Measurements from ENCODE around the gene SLCO2B1.
"Not testable (repeated sequence)": the region's sequence is repeated elsewhere in the genome, so short reads cannot be mapped to it uniquely, and the experiment has no call there.

The SLCO2B1 gene, protein sequence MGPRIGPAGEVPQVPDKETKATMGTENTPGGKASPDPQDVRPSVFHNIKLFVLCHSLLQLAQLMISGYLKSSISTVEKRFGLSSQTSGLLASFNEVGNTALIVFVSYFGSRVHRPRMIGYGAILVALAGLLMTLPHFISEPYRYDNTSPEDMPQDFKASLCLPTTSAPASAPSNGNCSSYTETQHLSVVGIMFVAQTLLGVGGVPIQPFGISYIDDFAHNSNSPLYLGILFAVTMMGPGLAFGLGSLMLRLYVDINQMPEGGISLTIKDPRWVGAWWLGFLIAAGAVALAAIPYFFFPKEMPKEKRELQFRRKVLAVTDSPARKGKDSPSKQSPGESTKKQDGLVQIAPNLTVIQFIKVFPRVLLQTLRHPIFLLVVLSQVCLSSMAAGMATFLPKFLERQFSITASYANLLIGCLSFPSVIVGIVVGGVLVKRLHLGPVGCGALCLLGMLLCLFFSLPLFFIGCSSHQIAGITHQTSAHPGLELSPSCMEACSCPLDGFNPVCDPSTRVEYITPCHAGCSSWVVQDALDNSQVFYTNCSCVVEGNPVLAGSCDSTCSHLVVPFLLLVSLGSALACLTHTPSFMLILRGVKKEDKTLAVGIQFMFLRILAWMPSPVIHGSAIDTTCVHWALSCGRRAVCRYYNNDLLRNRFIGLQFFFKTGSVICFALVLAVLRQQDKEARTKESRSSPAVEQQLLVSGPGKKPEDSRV

DNA sequence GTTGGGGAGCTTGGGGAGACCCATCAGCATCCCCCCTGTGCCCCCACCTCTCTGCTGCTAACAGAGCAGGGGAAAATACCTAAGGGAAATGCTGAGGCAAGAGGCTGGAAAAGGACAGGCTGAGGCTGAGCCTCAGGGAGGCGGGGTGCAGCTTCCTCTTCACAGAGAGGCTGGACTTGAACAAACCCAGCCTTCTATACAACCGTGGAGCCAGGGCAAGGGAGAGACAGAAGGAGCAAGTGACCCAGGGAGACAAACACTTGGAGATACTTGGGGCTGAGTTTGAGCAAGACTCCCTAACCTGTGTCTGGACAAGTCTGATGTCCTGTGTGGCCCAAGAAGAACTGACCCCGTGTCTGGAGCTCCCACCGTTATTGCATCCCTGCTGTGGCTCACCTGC is at the start of gene SLCO2B1:
TSS of gene SLCO2B1 (plus strand) at position 229 of the 400 bp plus-strand sequence. CDS start 275 bp downstream, outside the sequence.
- FAIRE-seq (no peak), DNase-seq (ENCODE audit: extremely low spot score, insufficient read length, low read depth) (no peak)

DNA sequence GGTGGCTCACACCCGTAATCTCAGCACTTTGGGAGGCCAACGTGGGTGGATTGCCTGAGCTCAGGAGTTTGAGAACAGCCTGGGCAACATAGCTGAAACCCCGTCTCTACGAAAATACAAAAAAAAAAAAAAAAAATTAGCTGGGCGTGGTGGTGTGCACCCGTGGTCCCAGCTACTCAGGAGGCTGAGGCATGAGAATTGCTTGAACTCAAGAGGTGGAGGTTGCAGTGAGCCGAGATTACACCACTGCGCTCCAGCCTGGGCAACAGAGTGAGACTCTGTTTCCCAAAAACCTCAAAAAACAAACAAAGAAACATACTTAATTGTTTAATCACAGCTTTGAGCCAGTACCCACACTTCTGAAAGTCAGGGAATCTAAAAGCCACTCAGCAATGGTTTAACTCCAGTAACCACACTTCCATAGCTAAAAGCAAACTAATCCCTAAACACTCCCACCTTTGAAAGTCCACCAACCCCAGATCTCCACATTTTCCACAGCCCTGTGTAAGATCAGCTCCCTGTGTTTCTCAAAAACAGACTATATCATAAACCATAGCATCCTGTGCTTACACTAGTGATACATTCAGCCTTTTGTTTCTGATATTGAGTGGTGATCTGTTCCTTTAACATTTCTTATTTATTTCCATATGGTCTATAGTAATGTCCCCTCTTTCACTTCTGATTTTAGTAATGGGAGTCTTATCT is 49.3 kb upstream of the SLCO2B1 start:
- peak; percentile 5 for FAIRE-seq
- no peak for DNase-seq (ENCODE audit: extremely low spot score, insufficient read length, low read depth)

DNA sequence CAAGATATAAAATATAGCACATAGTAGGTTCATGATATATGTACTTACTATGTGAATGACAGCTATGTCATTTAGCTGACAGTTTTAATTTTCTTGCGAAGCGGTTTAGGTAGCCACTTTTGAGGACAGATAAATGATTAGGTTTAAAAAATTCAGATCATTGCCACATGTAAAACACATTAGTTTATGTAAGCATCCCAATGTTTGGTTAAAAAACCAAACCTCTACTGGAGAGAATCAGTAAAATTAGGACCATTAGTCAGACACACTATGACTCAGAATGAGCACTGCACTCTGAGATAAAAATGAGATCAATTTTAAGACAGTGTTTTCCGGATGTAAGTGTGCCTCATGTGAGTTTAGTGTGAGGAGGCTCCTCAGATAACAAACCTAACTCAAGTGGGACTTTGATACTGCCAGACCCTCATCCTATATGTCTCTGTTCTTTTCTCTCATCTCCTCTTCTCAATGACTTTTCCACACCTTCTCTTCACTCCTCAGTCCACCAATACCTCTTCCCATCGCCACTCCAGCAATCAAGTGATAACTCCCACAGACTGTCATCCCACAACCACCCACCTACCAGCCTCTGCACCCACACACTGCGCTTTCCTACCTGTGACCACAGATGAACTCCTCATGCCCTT is 47.4 kb upstream of the SLCO2B1 start:
- peak; percentile 5 for FAIRE-seq

DNA sequence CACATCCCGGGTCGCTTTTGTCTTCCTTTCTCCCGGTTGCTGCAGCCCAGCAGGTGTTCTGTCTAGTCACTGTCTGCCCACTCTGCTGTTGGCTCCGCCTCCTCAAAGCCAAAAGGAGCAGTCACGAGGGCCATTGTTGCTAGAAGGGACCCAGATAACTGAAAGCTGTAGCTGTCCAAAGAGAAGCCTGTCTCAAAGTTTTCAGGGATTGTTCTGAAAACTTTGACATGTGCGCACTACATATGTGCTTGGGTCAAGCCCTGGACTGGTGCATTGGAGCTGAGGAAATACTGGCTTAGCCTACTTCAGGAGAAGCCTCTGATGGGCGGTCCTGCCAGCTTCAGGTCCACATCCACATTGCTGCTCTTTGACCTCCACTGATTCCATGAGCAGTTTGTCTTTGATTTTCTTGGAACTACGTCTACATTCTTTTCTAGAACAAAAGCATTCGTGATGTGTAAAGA is 45.4 kb upstream of the SLCO2B1 start:
- DNase-seq (ENCODE audit: extremely low spot score, insufficient read length, low read depth) = no peak
- no peak for FAIRE-seq

More for the DNA sequence above, 47.4 kb upstream of the SLCO2B1 start:
- DNase-seq (ENCODE audit: extremely low spot score, insufficient read length, low read depth) = no peak

DNA sequence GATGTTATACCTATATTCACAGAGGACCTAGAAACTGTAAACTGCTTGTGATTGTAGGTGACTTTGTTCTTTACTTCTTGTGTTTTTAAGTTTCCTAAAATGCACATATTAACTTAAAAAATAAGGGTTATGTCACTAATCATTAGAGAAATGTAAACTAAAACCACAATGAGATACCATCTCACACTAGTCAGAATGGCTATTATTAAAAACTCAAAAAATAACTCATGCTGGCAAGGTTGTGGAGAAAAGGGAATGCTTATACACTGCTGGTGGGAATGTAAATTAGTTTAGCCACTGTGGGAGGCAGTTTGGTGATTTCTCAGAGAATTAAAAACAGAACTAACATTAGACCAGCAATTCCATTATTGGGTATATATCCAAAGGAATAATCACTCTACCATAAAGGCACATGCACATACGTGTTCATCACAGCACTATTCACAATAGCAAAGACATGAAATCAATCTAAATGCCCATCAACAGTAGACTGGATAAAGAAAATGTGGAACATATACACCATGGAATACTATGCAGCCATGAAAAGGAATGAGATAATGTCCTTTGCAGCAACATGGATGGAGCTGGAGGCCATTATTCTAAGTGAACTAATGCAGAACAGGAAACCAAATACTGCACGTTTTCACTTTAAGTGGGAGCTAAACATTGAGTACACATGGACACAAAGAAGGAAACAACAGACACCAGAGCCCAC is 44.8 kb upstream of the SLCO2B1 start:
- not testable (repeated sequence) for FAIRE-seq; DNase-seq (ENCODE audit: extremely low spot score, insufficient read length, low read depth)

DNA sequence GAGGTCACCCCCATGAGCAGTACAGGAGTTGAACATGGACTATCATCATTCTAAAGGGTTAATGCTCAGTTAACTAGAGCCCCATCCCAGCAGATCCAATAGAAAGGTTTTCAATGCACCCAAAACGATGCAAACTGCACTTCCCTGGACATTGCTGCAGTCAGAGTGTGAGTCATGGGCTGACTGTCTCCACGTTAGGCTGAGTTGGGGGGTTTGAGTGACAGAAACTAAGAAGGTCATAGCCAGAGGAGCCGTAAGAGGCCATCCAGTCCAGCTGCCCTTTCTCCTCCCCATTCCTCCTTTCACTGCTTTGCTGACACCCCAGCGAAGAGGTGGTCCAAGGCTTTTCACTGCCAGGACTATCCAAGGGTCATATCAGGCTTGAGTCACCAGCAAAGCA is 43.7 kb upstream of the SLCO2B1 start:
- FAIRE-seq (no peak), DNase-seq (ENCODE audit: extremely low spot score, insufficient read length, low read depth) (no peak)

DNA sequence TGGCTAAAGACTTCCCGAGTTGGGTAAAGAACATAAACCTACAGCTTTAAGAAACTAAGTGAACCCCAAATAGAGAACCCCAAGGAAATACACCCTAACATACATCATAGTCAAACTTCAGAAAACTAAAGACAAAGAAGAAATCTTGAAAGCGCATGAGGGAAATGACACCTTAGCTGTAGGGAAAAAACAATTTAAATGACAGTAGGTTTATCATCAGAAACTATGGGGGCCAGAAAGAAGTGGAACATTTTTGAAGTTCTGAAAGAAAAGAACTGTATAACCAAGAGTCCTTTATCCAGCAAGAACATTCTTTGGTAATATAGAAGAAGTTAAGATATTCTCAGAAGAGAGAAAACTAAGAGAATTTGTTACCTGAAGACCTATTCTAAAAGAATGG is 38.7 kb upstream of the SLCO2B1 start:
- DNase-seq (ENCODE audit: extremely low spot score, insufficient read length, low read depth) = no peak
- no peak for FAIRE-seq

DNA sequence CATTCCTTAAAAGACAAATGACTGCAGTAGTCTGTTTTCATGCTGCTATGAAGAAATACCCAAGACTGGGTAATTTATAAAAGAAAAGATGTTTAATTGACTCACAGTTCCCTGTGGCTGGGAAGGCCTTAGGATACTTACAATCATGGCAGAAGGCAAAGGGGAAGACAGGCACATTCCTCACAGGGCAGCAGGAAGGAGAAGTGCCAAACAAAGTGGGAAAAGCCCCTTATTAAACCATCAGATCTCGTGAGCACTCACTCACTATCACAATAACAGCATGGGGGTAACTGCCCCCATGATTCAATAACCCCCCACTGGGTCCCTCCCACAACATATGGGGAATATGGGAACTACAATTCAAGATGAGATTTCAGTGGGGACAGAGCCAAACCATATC is 37.9 kb upstream of the SLCO2B1 start:
- DNase-seq (ENCODE audit: extremely low spot score, insufficient read length, low read depth) = no peak
- FAIRE-seq = no peak

DNA sequence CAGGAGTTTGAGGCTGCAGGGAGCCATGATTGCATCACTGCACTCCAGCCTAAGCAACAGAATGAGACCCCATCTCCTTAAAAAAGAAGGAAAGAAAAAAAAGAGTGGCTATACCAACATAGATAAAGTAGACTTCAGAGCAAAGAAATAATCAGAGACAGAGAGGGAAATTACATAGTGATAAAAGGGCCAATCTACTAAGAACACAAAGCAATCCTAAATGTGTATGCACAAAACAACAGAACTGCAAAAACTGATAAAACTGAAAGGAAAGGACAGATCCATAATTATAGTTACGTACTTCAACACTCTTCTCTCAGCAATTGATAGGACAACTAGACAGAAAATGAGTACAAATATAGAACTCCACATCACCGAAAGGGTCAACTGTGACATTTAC is 36.4 kb upstream of the SLCO2B1 start:
- FAIRE-seq (no peak), DNase-seq (ENCODE audit: extremely low spot score, insufficient read length, low read depth) (no peak)

DNA sequence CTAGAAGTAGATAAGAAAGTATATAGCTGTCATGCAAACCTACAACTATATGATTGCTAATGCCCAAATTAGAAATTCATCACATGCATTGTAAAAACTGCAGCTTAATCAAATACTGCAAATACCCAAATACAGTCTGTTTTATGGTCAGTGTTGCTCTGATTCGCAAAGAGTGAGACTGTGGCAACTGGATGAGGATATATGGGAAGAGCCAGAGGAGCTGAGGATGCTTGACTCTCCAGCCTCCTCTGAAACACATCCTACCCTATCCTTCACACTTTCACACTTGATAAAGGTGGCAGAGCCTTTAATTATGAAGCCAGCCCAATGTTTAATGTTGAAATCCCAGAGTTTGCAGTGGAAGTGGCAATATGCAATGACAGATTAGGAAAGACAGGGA is 32.3 kb upstream of the SLCO2B1 start:
- no peak for FAIRE-seq
- DNase-seq (ENCODE audit: extremely low spot score, insufficient read length, low read depth) = no peak

DNA sequence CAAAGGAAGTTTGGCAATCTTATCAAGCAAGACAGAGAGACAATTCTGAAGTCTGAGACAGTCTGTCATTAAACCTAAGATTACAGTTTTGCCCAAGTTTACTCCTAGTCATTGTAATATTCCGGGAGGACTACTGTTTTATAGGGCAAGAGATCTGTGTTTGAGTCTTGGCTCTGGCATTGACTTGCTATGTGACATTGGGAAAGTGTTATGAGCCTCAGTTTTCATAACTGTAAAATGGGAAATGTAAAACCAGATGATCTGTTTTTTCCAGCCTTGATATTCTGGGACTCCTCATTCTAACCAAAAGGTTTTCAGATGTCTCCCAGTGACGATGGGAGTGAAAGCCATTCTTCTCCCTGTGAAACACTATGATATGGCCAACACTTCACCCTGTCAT is 24.3 kb upstream of the SLCO2B1 start:
- DNase-seq (ENCODE audit: extremely low spot score, insufficient read length, low read depth) (no peak), FAIRE-seq (no peak)

DNA sequence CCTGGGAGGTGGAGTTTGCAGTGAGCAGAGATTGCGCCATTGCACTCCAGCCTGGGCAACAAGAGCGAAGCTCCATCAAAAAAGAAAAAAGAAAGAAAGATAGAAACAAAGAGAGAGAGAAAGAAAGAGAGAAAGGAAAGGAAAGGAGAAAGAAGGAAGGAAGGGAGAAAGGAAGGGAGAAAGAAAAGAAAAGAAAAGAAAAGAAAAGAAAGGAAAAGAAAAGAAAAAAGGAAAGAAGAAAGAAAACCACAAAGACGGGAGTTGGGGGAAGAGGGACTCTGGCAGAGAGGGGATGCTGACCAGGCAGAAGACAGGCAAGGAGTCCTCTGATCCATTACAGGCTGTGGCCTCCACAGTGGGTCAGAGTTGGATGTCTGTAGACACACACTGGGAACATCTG is 18.8 kb upstream of the SLCO2B1 start:
- no peak for FAIRE-seq

DNA sequence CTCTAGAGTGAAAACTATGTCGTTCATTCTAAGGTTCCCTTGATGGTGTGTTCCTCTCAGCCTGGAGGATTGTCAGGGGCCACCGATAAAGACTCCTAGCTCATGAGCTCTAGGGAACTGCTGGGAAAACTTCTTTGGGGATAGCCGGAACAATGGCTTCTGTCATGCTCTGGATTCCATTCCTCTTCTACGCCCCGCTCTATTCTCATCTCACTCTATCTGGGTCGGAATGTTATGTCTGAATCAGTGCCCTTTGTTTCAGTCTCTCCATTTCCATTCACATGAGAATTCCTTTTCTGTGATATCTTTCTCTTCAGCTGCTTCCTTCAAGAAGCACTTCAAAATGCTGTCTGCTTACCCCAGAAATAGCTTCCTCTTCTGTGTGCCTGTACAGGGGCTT is 16.9 kb upstream of the SLCO2B1 start:
- DNase-seq (ENCODE audit: extremely low spot score, insufficient read length, low read depth) = no peak
- no peak for FAIRE-seq

More for the DNA sequence above, 18.8 kb upstream of the SLCO2B1 start:
- no peak for DNase-seq (ENCODE audit: extremely low spot score, insufficient read length, low read depth)

DNA sequence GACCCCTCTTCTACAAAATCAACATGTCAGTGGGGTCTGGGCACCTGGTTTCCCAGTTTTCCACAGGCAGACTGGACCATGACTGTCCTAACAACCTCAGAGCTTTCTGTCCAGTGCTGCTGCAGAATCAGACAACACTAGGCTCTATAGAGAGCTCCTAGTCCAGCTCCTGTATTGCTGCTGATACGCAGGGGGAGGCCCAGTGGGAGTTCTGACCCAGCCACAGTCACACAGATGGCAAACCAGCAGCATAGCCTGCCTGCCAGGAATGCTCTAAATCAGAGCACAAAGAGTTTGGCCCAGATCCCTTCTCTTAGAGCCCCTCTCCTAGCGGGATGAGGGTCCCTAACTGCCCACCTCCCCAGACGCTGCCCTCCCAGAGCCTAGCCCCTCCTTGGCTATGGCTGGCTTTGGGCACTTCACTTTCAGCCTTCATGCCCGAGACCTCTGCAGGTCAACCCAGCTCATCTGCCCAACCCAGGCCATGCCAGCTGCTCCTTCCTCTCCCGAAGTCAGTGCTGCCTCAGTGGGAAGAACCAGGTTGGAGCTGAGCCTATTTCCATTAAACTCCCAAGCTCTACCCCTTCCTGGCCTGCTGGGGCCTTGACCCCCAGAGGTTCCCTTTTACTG is 15.8 kb upstream of the SLCO2B1 start:
- DNase-seq (ENCODE audit: extremely low spot score, insufficient read length, low read depth) (no peak), FAIRE-seq (no peak)

DNA sequence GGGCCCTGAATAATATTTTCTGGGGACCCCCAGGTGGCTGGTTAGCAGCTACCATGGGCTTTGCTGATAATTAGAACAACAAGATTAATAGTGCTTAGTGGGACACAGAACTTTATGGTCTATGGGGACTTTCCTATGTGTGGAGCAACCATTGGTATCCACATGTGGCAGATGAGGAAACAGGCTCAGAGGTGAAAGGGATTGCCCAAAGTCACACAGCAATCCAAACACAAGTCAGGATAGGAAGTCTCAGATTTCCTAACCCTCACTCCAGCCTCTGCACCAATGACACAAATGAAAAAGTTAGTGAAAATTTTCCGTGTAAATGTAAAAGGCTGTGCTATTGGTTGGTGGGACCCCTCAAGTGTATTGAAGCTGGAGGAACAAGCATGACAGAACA is 15.3 kb upstream of the SLCO2B1 start:
- no peak for DNase-seq (ENCODE audit: extremely low spot score, insufficient read length, low read depth)
- no peak for FAIRE-seq

DNA sequence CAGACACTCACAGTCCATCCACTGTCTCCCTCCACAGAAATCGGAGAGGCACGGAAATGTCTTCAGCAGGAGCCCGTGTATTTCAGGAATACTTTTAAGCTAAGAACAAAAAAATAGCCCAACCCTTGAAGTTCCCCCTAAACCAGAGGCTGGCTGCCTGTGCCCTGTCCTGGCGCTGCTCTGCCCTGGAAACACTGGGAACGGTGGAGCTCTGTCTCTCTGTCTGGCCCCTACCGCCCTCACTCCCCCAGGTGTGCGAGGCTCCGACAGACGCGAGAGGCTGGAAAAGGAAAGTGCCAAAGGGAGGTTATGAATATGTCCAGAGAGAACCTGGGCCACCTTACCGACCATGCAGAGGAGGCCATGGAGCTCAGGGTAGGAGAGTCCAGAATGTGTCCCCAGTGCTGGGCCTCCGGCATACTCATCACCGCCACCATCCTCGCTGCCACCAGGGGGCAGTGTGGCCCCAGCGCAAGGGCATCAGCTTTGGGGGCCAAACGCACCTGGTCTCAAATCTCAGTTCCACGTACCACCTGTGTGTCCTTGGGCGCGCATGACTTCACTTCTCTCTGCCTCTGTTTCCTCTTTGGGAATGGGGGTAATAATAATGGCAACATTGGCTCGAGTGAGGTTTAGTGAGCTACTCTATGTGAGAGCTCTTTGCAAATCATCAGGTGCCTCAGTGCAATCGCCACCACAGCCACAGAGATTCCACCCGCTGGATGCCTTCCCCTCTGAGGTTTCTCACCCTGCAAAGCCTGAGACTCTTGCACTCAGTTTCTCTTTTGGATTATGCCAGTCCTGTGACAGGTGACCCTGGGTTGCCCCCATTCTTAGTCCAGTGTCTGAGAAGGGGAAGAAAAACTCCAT is 10.4 kb upstream of the SLCO2B1 start:
- DNase-seq (ENCODE audit: extremely low spot score, insufficient read length, low read depth) = peak; percentile 52
- peak; percentile 29 for FAIRE-seq

DNA sequence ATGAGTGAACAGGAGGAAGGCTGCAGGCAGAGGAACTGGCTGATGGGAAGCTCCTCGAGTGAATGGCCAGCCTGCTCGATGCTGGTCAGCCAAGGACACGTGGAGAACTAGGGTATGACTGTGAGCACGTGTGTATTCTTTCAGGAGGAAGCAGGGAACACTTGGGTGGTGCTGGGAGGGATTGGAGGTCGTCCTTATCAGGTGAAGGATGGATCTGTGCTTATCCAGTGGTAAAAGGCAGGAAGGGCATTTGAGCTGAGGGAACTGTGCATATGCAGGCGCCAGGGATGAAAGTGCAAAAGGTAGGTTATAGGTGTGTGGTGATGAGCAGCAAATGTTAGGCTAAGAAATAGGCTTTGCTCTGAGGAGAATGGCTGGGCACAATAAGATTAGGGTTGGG is 9.7 kb upstream of the SLCO2B1 start:
- no peak for FAIRE-seq
- no peak for DNase-seq (ENCODE audit: extremely low spot score, insufficient read length, low read depth)

DNA sequence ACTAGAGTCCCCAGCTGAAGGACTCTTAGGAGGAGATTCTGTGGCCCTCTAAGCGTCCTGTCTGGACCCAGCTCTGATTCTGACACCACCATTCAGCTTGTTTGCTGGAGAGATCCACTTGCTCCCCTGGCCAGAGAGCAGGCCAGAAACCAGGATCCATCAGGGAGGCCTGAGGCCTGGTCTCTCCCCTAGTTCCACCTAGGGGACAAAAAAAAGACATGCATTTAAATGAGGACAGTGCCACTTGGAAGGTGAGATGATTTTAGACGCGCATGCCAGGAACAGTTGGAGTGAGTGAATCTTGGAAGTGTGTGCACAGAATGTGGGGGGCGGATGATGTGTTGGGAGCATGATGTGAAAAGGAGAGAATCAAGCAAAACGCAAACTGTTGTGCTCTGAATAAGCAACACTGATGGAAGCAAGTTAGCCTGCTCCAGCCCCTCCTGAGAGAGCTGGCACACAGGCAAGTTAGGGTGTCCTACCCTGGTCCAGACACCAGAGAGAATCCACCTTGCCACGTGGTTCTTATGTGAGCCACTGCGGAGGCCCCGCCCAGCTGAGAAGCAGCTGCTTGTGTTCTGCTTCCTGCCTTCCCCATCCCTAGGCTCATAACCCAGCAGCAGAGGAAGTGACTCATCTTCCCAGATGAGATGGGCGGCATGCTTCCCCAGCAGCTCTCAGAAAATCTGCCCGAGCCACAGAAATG is 8.0 kb upstream of the SLCO2B1 start:
- DNase-seq (ENCODE audit: extremely low spot score, insufficient read length, low read depth) (peak; percentile 36), FAIRE-seq (peak; percentile 50)

Data from GM18507 (cell line).